HG02840 (cell line): ENCODE results near the gene CADM2.

Experiments
- ATAC-seq: cut with Tn5 transposase; IDR thresholded peaks from one replicate; pipeline ENCODE4 v1.9.1; 2021; ENCODE audit warnings: mild to moderate bottlenecking, moderate library complexity, moderate number of reproducible peaks; ENCODE audit not compliant: unreplicated experiment, low FRiP score

CADM2 gene

GRCh38 chr3:84983490-84983889 lies 24.7 kb downstream of the CADM2 start:
- no peak for ATAC-seq

GRCh38 chr3:84984429-84984828 lies 25.6 kb downstream of the CADM2 start:
- ATAC-seq, result no peak

GRCh38 chr3:84985795-84986194 lies 27.0 kb downstream of the CADM2 start:
- no peak for ATAC-seq

GRCh38 chr3:84987706-84988504 lies 29.1 kb downstream of the CADM2 start:
- ATAC-seq, result no peak

- no peak for ATAC-seq
Measured at GRCh38 chr3:84989102-84989501, 30.3 kb downstream of the CADM2 start.

- no peak for ATAC-seq
Measured at GRCh38 chr3:84991422-84991900, 32.7 kb downstream of the CADM2 start.

- no peak for ATAC-seq
Measured at GRCh38 chr3:84993956-84994355, 35.2 kb downstream of the CADM2 start.

- ATAC-seq, result no peak
Measured at GRCh38 chr3:84998545-84998944, 39.8 kb downstream of the CADM2 start.

GRCh38 chr3:85003479-85003878 lies 44.7 kb downstream of the CADM2 start:
- ATAC-seq, result no peak

- ATAC-seq, result no peak
Measured at GRCh38 chr3:85004147-85004546, 45.4 kb downstream of the CADM2 start.

- no peak for ATAC-seq
Measured at GRCh38 chr3:85005946-85006345, 47.2 kb downstream of the CADM2 start.

- ATAC-seq, result no peak
Measured at GRCh38 chr3:85007195-85008094, 48.7 kb downstream of the CADM2 start.

- no peak for ATAC-seq
Measured at GRCh38 chr3:85020828-85021227, 62.0 kb downstream of the CADM2 start.

GRCh38 chr3:85030052-85030451 lies 71.3 kb downstream of the CADM2 start:
- no peak for ATAC-seq

GRCh38 chr3:85037203-85037602 lies 78.4 kb downstream of the CADM2 start:
- ATAC-seq, result no peak

GRCh38 chr3:85041001-85041400 lies 82.2 kb downstream of the CADM2 start:
- no peak for ATAC-seq

- no peak for ATAC-seq
Measured at GRCh38 chr3:85041562-85042055, 82.8 kb downstream of the CADM2 start.

- ATAC-seq, result no peak
Measured at GRCh38 chr3:85050821-85051220, 92.0 kb downstream of the CADM2 start.

GRCh38 chr3:85051786-85052185 lies 93.0 kb downstream of the CADM2 start:
- no peak for ATAC-seq

- ATAC-seq, result no peak
Measured at GRCh38 chr3:85053626-85054025, 94.8 kb downstream of the CADM2 start.

- ATAC-seq, result no peak
Measured at GRCh38 chr3:85054579-85054978, 95.8 kb downstream of the CADM2 start.
